AG04449 (cell line): ENCODE measurements around the gene PLA2G12A.

Source experiments
- CTCF ChIA-PET: fragments of 350-600 bp; formaldehyde crosslinking; extraction: SDS; loops from one replicate; lab custom pipeline; 2021; ENCODE audit warnings: antibody characterized with exemption; lab: Yijun Ruan, JAX
- POLR2A ChIA-PET: fragments of 400-600, 350-600 bp; formaldehyde crosslinking; extraction: SDS; loops from one replicate; lab custom pipeline; 2020; ENCODE audit warnings: antibody characterized with exemption, inconsistent platforms; lab: Yijun Ruan, JAX
- DNase-seq: peaks from one replicate; pipeline ENCODE4 v3.0.0-alpha.2; 2010; ENCODE audit warnings: low read depth, low spot score
- H3K4me3 ChIP-seq: 2 replicates; pipeline ENCODE4 v1.5.1; 2011; ENCODE audit warnings: low read depth, mild to moderate bottlenecking, control low read depth, low read length
- TF ChIP-seq, protein P1 (sequence below): IDR thresholded peaks from one replicate; pipeline ENCODE4 v1.5.1; 2011; ENCODE audit warnings: mild to moderate bottlenecking, moderate library complexity, low read length, control low read depth, inconsistent platforms; ENCODE audit not compliant: insufficient read depth; ENCODE audit errors: missing control alignments

PLA2G12A gene

DNA sequence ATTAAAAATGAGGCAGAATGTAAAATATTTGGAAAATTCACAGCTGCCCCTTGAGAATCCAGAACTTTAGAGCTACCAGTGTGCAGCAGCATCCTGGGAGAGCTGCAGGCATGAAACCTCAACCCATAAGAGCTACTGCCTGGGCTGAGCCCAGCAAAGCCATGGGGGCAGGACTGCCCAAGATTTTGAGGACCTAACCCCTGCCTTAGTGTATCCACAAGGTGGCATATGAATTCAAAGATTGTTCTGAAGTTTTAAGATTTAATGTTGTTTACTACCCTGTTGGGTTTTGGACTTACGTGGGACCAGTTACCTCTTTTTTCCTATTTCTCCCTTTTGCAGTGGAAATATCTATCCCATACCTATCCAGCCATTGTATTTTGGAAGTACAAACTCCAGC lies 53.0 kb downstream of the PLA2G12A start:
- DNase-seq, result no peak
- H3K4me3 ChIP-seq, result no peak overlapping the region
- TF ChIP-seq, protein P1, sequence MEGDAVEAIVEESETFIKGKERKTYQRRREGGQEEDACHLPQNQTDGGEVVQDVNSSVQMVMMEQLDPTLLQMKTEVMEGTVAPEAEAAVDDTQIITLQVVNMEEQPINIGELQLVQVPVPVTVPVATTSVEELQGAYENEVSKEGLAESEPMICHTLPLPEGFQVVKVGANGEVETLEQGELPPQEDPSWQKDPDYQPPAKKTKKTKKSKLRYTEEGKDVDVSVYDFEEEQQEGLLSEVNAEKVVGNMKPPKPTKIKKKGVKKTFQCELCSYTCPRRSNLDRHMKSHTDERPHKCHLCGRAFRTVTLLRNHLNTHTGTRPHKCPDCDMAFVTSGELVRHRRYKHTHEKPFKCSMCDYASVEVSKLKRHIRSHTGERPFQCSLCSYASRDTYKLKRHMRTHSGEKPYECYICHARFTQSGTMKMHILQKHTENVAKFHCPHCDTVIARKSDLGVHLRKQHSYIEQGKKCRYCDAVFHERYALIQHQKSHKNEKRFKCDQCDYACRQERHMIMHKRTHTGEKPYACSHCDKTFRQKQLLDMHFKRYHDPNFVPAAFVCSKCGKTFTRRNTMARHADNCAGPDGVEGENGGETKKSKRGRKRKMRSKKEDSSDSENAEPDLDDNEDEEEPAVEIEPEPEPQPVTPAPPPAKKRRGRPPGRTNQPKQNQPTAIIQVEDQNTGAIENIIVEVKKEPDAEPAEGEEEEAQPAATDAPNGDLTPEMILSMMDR, result no peak
- CTCF ChIA-PET, result interaction anchor here (0.8 kb wide), 1 partner anchor 31 kb away, joined by 3 read pairs; no protein-coding TSS in a partner anchor
- POLR2A ChIA-PET, result no interaction called here

DNA sequence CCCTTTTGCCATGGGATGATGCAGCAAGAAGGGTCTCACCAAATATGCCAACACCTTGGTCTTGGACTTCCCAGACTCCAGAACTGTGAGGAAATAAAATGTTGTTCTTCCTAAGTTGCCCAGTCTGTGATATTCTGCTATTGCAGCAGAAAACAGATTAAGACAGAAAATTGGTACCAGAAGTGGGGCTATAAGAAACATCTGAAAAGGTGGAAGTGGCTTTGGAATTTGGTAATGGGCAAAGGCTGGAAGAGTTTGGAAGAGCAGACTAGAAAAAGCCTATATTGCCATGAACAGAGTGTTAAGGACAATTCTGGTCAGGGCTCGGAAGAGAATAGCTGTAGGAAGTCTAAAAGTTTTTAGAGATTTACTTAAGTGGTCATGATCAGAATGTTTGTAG lies 54.0 kb downstream of the PLA2G12A start:
- TF ChIP-seq, protein P1, result no peak
- DNase-seq, result no peak
- CTCF ChIA-PET, result no interaction called here

DNA sequence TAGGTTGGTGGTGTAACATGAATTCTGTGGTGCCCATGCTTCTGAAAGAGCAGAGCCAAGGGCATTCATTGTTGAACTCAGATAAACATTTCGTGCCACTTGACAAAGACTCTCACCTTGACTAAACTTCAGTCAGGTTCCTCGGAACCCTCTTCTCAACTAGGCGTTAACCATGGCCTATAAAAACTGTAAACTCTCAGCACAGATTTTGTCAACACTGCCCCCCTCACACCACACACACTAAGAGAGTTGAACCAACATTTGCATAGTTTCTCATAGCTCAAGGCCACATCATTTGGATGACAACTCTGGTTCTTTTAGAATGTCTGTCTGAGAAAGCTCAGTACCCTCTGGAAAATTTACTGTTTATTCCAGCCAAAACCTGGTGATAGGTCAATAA lies 54.7 kb downstream of the PLA2G12A start:
- DNase-seq, result no peak
- POLR2A ChIA-PET, result no interaction called here
- CTCF ChIA-PET, result no interaction called here
- H3K4me3 ChIP-seq, result no peak overlapping the region
- TF ChIP-seq, protein P1, result no peak

More for the DNA sequence above, 54.0 kb downstream of the PLA2G12A start:
- POLR2A ChIA-PET, result no interaction called here
- H3K4me3 ChIP-seq, result no peak overlapping the region

DNA sequence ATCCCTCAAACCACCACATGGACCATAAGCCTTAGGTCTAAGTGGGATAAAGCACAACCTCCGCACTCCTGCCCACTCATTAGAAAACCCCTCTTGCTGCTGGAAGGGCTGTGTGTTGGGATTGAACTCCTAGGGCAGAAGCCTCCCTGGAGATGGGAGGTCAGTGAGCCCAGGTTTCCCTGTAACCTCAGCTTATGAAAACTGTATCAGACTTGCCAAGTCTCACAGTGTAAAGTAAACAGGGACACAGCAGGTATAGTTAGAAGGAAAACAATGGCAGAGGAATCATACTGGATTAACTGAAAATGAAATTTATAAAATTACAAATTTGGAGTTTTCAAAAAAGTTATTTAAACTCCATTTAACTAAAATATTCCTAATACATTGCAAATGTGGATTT lies 56.6 kb downstream of the PLA2G12A start:
- no peak overlapping the region for H3K4me3 ChIP-seq
- CTCF ChIA-PET, result no interaction called here
- DNase-seq, result no peak
- POLR2A ChIA-PET, result no interaction called here
- TF ChIP-seq, protein P1, result no peak

DNA sequence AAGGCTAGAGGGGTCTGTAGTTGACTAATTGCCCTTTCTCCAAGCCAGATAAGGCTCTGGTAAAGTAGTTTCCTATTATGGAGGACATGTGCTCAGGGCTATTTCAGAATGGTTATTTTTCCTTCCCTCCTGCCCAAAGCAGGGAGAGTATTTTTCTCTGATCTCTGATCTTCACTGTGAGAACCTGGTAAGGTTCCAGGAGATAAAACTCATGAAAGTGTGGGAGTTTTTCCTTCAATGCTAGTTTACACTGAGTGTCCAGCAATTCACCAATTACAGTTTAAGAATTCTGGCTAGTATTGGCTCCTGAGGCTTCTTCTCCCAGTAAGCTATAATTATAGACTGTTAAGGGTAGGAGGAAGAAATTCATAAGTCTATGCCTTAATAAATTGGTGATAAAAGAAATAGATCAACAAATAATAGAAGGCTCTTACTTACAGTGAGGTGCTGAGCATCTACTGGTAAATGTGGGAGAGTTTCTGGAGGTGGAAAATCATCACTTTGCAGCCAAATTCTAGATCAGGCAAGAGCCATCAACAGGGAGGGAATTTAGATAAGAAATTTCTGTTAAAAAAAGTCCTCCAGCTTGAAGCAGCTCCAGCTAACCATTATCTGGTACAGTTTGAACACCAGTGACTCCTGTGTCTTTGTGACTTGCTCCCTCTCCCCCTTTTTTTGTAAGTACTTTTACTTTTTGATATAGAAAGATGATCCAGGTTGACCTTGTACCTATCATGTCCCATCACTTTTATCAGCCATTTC lies 57.5 kb downstream of the PLA2G12A start:
- no peak for DNase-seq
- no peak overlapping the region for H3K4me3 ChIP-seq
- TF ChIP-seq, protein P1, result no peak
- ChIA-PET CTCF (no interaction called here), POLR2A (no interaction called here)

DNA sequence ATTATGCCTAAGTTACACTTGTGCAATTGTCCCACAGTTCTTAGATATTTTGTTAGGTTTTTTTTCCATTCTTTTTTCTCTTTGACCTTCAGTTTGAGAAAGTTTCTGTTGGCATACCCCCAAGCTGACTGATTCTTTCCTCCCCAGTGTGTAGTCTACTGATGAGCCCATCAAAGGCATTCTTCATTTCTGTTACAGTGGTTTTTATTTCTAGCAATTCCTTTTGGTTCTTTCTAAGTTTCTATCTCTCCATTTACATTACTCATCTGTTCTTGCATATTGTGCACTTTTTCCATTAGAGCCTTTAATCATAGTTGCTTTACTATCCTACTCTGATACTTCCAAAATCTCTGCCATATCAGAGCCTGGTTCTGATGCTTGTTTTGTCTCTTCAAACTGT lies 58.5 kb downstream of the PLA2G12A start:
- ChIA-PET POLR2A (no interaction called here), CTCF (no interaction called here)
- no peak for DNase-seq
- TF ChIP-seq, protein P1, result no peak
- no peak overlapping the region for H3K4me3 ChIP-seq
